Neural progenitor cell (in vitro differentiated cells): ENCODE measurements around the gene C11orf21.

Source experiments
- EZH2 ChIP-seq: fragments of 200-600 bp; sonication (generic); IDR thresholded peaks from 2 replicates; pipeline ENCODE4 v1.6.1; 2017; ENCODE audit warnings: antibody characterized with exemption, mild to moderate bottlenecking, moderate library complexity
- EZH2phosphoT487 ChIP-seq: fragments of 200-600 bp; sonication (generic); IDR thresholded peaks from 2 replicates; pipeline ENCODE4 v1.6.1; 2017; ENCODE audit warnings: antibody characterized with exemption
- TF ChIP-seq, protein P1 (sequence below): fragments of 200-600 bp; sonication (generic); IDR thresholded peaks from 2 replicates; pipeline ENCODE4 v1.5.1; 2017; ENCODE audit warnings: antibody characterized with exemption, mild to moderate bottlenecking

DNA sequence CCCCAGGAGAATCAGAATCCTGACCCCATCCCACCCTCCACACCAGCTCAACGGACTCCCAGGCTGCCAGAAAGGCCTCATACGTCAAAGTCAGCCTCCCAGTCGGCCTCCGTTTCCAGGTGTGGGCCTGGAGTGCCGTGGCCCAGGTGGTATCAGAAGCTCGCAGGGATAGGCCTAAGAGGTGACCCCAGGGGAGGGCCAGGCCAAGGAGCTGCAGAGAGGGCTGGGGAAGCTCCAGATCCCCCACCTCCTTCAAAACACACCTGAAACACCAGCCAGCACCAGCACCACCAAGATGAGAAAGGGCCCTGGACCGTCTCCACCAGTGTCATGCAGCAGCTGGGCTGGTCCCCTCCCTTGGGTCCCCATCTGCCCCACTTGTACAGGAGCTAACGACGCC lies 51.7 kb downstream of the C11orf21 start:
- TF ChIP-seq, protein P1, sequence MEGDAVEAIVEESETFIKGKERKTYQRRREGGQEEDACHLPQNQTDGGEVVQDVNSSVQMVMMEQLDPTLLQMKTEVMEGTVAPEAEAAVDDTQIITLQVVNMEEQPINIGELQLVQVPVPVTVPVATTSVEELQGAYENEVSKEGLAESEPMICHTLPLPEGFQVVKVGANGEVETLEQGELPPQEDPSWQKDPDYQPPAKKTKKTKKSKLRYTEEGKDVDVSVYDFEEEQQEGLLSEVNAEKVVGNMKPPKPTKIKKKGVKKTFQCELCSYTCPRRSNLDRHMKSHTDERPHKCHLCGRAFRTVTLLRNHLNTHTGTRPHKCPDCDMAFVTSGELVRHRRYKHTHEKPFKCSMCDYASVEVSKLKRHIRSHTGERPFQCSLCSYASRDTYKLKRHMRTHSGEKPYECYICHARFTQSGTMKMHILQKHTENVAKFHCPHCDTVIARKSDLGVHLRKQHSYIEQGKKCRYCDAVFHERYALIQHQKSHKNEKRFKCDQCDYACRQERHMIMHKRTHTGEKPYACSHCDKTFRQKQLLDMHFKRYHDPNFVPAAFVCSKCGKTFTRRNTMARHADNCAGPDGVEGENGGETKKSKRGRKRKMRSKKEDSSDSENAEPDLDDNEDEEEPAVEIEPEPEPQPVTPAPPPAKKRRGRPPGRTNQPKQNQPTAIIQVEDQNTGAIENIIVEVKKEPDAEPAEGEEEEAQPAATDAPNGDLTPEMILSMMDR: no peak
- TF ChIP-seq EZH2 (no peak), EZH2phosphoT487 (no peak)
